Middle frontal gyrus (tissue), 1 donor: ENCODE results near the gene PRR7.

Experiments
- DNase-seq: peaks from one replicate; pipeline ENCODE4 v3.0.0-alpha.2; 2015; ENCODE audit warnings: low spot score; ENCODE audit errors: extremely low spot score

The PRR7 gene

DNA sequence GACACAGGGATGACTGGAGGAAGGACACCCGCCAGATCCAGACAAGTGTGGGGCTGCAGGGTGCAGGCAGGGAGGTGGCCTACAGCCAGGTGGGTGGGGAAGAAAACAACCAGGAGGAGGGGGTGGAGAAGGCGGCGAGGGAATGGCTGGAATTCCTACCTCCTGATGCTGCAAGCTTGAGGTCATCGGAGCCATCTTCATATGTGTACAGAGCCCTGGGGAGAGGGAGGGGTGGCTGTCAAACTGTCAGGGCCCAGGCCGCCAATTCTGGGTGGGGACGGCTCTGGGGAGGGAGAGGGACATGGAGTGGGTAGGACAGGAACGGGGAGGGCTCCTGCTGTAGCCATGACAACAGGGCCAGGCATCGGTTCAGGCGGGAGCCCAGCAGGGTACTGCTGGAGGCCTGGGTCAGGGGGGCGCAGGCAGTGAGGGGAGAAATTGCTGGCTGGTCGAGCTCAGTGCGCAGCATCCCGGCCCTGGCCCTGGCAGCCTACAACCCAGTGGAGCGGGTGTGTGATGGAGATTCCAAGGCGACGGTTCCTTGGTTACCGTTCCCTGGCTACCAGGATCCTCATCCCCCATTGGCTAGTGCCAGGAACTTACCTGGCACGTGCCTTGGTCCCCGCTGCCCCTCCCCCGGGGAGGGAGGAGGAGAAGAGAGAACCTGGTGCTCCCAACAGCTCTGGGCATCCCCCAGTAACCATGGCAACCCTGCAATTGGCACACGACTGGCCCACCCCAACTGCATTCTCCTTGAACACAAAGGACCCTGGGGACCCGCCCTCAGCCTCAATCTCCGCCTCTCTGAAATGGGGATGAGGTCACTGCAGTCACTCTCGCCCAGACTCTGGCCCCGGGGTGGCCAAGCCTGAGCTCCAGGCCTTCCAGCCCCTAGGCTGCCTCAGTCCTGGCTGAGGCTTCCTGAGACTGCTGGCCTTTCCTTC is 22.3 kb downstream of the PRR7 start:
- DNase-seq: no peak

DNA sequence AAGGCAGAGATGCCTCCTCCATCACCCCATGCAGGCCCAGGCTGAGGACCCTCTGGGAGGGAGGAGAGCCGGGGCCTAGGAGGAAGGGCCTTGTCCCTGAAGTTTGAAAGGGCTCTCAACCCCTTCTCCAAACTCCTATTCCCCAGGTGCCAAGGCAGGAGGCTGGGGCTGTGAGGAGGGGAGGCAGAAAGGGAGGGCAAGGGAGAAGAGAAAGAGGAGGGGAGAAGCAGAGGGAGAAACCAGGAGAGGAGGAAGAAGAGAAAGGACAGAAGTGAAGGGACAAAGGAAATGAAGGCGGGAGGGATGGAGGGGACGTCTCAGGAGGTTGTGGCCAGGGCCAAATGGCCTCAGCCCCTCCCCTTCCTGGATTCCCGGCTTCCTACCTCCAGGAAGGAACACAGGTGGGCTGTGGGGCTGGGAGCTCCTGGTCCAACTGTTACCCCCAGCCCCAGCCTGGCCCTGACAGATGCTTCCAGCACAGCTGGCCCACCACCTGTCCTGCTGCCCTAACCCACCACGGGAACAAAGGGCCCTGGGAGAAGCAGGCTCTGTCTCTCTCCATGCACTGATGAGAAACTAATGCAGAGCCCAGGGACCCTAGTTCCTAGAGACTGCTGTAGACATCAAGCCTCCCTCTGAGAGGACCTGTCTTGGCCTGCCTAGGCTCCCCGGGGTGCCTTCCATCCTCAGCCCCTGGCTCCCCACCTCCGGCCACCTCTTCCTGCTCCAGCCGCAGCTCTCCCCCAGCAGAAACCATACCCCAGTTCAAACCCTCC is 23.3 kb downstream of the PRR7 start:
- no peak for DNase-seq

DNA sequence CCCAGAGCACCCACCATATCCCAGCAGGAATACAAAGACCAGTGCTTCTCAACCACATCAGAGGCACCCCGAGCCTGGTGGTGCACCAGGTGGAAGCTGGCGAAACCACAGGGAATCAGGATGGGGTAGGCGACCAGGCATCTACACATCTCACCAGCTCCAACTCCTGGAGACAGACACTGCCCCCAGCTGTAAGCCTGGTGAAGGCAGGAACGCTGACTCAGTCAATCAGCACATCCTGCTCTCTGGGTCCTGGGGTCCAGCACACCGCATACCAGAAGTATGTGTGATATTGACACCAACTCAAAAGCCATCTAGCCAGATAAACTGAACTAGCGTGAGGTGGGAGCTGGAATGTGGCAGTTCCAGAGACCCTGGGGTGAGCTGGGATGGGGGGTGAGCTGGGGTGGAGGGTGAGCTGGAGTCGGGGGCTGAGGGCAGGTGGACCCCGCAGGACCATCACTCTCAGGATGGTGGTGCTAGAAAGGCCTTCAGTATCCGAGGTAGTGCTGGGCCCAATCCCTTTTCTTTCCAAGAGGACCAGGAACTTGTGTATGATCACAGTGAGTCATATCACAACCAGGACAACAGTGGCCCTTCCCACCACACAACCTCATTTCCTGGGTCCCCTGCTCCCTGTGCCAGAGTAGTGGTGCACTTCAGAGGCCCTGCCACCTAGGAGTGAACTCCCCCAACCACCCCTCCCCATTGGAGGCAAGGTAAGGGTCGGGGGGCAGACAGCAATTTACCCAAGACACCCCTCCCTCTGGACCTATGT is 24.3 kb downstream of the PRR7 start:
- no peak for DNase-seq

DNA sequence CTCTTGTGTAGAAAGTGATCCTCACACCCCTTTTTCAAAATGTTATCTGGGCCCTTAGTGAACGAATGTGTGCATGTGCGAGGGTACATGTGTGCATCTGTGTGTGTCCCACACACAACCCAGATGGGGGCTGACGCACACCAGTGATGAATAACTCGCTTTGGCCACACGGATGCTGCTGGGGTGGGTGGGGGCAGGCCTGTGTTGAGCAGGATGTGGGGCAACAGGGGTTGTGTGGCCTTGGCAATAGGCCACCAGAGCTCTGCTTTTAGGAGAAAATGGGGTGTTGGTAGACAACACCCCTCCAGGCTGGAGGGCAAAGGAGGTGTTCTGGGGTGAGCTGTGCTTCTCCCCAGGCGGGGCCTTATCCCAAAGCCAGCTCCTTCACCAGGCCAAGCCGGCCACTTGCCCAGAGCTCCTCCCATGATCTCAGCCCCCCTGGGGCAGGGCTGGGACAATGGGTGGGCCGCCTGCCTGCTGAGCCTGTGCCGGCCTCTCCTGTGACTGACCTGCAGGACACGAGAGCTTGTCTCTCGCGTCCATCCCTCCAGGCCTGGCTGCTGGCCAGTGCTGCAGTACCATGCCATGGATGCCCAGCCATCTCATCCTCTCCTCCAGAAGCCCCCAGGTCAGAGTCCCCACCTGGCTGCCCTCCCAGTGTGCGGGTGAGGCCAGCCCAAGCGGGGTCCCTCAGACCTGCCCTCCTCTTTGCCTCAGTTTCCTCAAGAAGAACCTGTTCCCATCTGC is 25.2 kb downstream of the PRR7 start:
- DNase-seq: no peak

DNA sequence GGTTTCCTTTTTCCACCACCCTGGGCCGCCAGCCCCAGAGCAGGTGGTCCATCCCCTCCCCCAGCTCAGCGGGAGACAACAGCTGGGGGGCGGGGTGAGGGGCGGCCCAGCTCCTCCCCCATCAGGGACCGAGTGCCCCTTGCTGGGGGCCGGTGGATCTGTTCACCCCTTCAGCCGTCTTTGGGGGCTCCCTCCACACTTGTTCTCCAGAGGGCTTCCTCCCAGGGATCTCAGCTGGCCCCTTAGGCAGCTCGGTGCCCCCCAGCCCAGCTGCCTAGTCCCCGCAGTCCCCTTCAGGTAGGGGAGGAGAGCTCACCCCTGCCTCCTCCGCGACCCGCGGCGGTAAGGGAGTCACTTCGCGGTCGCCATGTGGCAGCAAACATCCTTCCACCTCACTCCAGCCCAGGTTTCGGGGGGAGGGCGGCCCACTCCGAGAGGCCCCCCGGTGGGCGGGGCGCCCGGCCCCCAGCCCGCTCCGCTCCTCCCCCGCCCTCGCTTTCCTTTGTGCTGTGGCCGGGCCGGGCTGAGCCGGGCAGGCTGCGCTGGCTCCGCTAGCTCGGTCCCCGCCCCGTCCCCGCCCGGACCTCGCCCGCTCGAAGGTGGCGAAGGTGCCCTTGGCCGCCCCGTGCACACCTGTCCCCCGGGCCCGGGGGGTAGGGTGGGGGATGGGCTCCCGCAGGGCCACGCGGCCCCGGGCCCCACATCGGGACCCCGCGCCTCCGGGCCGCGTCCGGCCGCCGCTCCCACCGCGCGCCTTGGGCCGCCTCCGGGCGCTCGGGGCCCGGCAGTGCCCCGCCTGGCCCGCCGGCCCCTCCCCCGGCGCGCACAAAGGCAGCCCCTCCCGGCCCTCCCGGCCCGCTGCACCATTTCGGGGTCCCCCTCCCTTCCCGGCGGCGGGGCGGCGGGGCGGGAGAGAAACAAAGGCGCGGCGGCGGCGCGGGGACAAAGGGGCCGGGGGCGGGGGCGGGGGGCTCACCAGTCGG is 26.1 kb downstream of the PRR7 start:
- DNase-seq: no peak

DNA sequence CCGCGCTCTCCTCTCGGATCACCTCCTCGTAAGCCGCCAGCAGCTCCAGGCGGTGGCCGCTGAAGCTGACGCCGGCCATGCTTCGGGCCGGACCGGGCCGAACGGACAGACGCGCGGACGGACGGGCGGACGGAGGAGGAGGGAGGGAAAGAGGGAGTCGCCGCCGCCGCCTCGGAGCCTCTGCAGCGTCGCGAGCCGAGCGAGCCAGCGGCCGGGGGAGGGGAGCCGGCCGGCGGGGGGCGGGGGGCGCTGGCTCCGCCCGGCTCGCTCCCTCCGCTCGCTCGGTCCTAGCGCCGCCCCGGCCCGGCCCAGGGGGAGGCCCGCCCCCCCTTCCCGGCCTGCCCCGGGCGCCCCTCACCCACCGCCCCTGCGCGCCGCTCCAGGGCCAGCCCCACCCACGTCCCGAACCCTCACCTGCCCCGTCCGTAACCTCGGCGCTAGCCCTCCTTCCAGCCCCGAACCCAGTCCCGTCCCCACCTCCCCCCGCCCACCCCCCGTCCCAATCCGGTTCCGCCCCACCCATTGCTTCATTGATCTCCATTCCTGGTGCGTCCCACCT is 26.9 kb downstream of the PRR7 start, which contains the start of gene DBN1:
TSS of gene DBN1 (minus strand) at position 192 of the 559 bp plus-strand sequence. CDS start at position 79, 113 bp downstream.
- no peak for DNase-seq

DNA sequence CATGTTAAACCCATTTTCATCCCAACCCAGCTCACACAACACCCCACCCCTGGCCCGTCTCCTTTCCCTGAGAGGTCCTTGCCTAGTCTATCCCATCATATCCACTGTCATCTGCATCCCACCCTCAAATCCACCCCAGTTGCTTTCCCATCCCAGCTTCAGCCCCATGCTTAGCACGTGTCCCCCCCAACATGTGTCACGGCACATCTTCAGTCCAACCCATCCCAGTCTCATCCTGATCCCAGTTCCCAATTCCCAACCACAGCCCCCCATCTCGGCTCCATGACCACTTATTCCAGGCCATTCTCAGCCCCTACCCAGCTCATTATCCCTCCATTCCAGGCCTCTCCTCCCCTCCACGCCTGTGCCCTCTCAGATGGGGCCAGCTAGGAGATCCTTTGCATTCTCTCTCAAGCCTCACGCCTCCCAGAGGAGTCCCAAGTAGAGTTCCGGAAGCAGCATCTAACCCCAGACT is 27.4 kb downstream of the PRR7 start:
- DNase-seq: no peak

DNA sequence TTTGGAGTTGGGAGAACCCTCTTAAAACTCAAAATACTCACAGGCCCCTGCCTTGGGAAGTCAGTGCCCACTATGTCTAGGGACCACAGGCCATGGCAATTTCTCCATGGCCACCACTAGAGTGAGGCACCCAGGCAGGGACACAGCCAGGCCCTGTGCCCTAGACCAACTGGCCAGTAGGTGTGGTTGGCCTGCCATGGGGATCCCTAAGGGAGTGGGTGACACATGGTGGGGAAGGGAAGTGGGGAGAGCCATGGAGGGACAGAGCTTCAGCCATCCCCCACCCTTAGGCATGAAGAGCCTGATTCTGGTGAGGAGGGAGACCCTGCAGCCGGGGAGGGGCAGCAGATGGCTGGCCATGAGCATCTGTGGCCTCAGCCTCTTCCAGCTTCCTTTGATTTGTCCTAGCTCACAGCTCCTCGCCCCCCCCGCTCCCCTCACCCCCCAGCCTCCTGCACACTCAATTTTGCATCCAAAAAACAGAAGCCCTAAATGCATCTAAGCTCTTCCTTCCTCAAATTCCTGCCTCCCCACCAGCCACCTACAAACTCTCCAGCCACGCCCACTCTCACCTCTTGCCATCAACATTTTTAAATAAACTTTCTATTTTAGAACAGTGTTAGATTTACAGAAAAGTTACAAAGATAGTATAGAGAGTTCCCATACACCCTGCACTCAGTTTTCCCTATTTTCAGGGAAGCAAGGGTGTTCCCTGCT is 28.4 kb downstream of the PRR7 start:
- DNase-seq: no peak

DNA sequence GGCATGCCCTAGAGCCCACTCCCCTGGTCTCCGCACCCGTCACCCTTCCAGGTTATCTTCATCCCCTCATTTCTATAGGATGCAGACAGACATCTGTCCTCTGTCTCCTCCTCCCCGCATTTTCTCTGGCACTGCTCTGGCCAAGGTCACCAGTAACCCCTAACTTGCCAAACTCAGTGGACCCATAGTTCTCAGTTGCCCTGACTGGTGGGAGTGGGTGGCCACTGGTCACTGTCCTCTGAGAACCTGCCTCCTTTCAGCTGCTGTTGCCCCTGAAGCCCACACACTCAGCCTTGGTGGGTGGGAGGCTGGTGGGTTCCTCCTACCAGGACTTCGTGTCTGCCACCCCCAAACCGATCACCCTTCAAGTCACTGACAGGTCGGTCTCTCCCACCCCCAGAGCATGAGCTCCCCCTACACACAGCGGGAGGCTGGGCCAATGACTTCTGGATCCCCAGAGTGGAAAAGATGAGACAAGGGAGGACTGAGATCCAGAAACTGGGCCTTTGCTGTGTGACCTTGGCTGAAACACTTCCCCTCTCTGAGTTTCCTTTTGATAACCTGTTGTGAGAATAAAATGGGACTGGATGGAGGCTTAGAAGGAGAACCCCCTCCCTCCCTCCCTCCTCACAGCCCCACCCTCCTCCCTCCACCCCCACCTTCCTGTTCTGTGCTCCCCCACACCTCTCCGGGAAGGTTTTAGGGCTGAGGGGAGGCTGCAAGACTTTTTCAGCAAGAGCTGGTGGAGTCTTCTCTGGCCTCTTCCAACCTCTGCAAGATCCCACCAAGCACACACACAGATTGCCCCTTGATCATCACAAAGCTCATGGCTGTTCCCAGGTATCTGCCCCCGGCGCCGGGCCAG is 29.2 kb downstream of the PRR7 start:
- DNase-seq: no peak

DNA sequence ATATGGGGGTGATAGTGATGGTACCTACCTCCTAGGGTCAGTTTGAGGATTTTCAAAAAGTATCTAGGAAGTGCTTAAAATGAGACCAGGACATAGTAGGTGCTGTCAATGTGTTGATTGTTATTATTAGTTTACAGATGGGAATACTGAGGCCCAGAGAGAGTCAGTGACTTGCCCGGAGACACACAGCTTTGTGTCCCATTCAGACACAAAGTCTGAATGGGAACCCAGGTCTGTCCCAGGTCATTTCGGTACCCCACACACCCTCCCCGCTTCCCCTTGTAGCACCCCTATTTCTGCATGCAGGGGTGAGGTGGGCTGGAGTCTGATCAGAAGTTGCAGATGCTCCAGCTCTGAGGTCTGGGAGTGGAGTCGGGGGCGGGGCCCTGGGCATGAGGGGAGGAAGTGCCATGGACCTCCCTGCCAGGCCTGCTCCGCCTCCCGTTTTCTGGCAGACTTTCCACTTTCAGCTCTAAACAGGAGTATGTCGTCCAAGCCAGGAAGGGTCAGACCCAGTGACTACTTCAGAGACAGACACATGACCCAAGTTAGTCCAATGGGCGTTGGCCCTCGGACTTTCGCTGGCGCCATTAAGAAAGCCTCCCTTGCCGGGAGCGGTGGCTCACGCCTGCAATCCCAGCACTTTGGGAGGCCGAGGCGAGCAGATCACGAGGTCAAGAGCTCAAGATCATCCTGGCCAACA is 30.1 kb downstream of the PRR7 start:
- no peak for DNase-seq

DNA sequence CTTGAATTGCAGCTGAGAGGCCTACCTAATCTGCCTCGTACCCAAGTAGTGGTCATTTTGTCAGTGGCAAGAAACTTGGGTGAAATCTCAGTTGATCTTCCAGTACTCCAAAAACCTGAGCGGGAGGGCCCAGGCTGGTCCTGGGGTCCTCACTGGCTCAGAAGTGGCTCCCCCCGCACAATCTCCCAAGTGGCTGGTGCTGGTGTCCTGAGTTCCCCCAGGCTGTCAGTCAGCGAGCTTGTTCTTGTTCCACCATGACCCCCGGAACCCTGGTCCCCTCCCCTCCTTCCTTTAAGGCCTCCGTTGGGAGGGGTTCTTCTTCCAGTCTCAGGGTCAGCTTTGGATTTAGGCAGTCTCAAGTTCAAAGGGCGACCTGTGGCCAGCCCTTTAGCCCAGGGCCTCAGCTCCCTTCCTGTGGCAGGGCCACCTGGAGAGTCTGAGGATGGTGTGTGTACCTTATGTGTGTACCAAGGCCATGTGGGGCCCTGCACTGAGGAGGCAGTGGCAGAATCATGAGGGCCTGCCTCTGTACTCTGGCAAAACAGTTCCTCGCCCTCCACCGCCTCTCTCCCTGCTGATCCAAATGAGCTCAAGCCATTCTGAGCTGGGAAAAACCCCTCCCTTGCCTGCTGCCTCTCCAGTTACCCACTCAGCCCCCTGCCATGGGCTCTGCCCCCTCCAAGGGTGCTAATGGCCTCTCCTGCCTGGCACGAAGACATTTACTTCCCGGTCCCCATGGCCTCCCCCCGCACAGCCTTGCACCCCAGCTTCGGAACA is 31.3 kb downstream of the PRR7 start:
- DNase-seq: no peak

DNA sequence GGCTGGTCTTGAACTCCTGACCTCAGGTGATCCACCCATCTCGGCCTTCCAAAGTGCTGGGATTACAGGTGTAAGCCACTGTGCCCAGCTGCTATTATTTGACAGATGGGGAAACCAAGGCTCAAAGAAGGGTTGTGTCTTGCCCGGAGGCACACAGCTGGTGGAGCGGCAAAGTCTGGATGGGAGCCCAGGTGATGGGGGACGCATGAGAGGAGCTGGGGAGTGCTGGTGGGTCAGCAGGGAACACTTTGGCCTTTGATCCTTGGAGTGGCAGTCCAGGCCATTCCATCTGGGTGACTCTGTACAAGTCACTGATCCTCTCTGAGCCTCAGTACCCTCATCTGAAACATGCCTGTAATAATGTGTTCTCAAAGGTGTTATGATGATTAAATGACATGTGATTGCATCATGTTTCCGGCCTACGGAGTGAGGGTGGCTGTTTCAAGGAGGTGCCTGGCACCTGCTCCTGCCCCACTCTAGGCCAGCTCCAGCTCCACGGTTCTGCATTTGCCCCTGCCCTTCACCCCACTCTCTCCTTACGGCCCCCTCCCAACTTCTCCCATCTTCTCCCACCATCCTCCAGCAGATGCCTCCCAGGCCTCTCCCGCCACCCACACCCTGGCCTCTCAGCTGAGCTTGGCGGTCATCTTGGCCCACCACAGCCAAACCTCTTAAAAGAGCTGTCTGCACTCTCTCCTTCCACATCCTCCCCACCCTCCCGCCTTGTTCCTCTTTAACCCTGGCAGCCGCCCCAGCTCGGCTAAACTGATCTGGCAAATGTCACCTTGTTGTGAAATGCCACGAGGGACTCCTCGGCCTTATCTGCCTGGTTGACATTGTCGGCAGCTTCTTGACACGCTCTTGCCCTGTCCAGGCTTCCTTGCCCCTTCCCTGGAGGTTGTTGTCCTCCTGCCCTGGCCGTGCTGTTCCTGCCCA is 32.4 kb downstream of the PRR7 start:
- DNase-seq: no peak

DNA sequence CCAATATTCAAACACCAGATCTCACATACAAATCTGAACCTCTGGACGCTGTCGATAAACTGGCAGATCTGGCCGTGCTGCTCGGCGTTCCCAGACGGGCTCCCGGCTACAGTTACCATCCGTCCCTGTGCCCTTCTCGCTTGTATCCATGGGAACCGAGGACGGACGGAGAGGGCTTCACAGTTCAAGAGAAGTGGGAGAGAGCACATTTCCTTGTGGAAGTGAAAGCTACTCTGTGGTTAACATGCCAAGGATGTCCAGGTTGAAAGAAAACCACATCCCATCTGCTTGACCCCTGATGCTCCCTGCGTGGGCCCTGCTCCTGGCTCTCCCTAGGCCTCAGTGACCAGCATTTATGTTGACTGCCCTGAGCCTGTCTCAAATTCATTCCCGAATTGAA is 33.2 kb downstream of the PRR7 start:
- DNase-seq: no peak

DNA sequence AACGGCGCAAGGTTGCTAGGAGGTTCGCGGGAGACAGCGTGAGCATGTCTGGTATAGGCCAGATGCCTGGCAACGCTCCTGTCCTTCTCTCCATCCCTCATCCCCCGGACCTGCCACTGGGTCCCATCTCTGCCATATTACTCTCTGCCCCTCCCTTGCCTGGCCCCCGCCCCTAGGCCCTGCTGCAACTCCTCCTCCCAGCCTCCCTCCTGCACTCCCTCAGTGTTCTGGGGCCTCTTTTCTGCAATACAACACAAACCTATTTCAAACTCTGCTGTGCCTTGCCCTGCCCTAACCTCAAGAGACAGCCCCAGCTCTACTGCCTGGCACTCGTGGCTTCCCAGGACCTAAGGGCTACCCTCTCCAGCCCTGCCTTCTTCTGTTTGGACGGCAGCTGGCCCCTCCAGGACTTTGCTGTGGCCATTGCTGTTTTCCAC is 35.8 kb downstream of the PRR7 start:
- DNase-seq: no peak

DNA sequence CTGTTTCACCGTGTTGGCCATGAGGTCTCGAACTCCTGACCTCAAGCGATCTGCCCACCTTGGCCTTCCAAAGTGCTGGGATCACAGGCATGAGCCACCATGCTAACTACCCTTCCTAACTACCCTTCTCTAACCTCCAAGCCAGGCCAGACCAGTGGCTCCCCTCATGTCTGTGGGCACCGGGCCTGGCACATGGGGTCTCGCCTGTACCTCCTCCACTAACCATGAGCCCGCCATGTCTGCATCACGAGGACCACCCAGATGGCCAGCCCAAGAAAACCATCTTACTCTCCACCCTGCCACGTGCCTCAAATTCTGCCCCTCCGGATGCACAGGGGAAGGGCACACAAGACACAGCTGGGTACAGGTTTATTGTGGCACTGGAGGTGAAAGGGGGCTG is 36.4 kb downstream of the PRR7 start:
- DNase-seq: no peak
